Endothelial cell of umbilical vein (primary cell): ENCODE results near the gene MARCHF9. TPM values are rescaled to one million over a fixed set of nuclear protein-coding genes. Genes with fewer than 3 reads are reported as not detected.
"Not testable (repeated sequence)": the region's sequence is repeated elsewhere in the genome, so short reads cannot be mapped to it uniquely, and the experiment has no call there.

ENCODE experiments used
- BruUV-seq: library from RNA; stranded (reverse); fragments of 400-500 nt; replicated peaks from 2 replicates; lab custom pipeline; 2021; lab: Mats Ljungman, UMichigan
- CTCF ChIA-PET: fragments of 300-600, 350-600 bp; sonication (Branson Sonifier 250); formaldehyde crosslinking; loops from one replicate; lab custom pipeline; 2021; ENCODE audit warnings: antibody characterized with exemption, inconsistent platforms; lab: Charles Lee
- POLR2A ChIA-PET: fragments of 300-600, 350-600 bp; sonication (Branson Sonifier 250); formaldehyde crosslinking; loops from one replicate; lab custom pipeline; 2021; ENCODE audit warnings: antibody characterized with exemption, inconsistent platforms; lab: Charles Lee
- DNase-seq: peaks from one replicate; pipeline ENCODE4 v3.0.0-alpha.2; 2011; ENCODE audit warnings: low read depth, low spot score
- FAIRE-seq: peaks from 2 replicates; lab custom pipeline; 2011; peaks lifted over from hg19 to GRCh38; lab: Jason Lieb, UNC
- H2AFZ ChIP-seq: 2 replicates; pipeline ENCODE4 v1.6.0; 2012; ENCODE audit warnings: low read depth, low read length, control low read depth, inconsistent platforms
- H3K27ac ChIP-seq: 2 replicates; pipeline ENCODE4 v1.5.1; 2011; ENCODE audit warnings: low read depth, mild to moderate bottlenecking, control low read depth, low read length, moderate library complexity; ENCODE audit not compliant: insufficient read depth
- H3K27me3 ChIP-seq, 2 experiments: 2 replicates each; pipeline versions ENCODE4 v1.6.0 to v1.6.1; 2011; ENCODE audit warnings: low read length in 2 of 2, mixed read lengths in 1 of 2; ENCODE audit not compliant: control insufficient read depth in 2 of 2, insufficient read depth in 2 of 2
- H3K36me3 ChIP-seq, 2 experiments: 2 replicates in 1 of 2; 3 replicates in 1 of 2; pipeline ENCODE4 v1.5.1; 2011; ENCODE audit warnings: low read length in 2 of 2, mild to moderate bottlenecking in 1 of 2, moderate library complexity in 1 of 2; ENCODE audit not compliant: control insufficient read depth in 2 of 2, insufficient read depth in 2 of 2; ENCODE audit errors: extremely low read depth in 1 of 2
- H3K4me1 ChIP-seq: 3 replicates; pipeline ENCODE4 v1.5.1; 2011; ENCODE audit warnings: mild to moderate bottlenecking, low read length; ENCODE audit not compliant: control insufficient read depth, insufficient read depth; ENCODE audit errors: extremely low read depth
- H3K4me2 ChIP-seq: 2 replicates; pipeline ENCODE4 v1.6.1; 2011; ENCODE audit warnings: low read length, control low read depth, mixed read lengths; ENCODE audit not compliant: insufficient read depth
- H3K4me3 ChIP-seq, 3 experiments: fragments of 200-600 bp in 1 of 3; sonication (generic), shearing (Covaris generic) in 1 of 3; replicated peaks in 1 of 3; 2 replicates each; pipeline ENCODE4 v1.5.1; 2011 to 2016; ENCODE audit warnings: control low read depth in 3 of 3, low read length in 3 of 3, mild to moderate bottlenecking in 2 of 3, inconsistent platforms in 1 of 3, low read depth in 1 of 3, moderate library complexity in 1 of 3; ENCODE audit not compliant: insufficient read depth in 1 of 3
- H3K79me2 ChIP-seq: 2 replicates; pipeline ENCODE4 v1.6.0; 2012; ENCODE audit warnings: low read length, inconsistent platforms; ENCODE audit not compliant: control insufficient read depth, insufficient read depth
- H3K9ac ChIP-seq: replicated peaks from 2 replicates; pipeline ENCODE3; 2011; ENCODE audit warnings: low read length, control low read depth; ENCODE audit not compliant: insufficient read depth; ENCODE audit errors: extremely low read depth
- H3K9me1 ChIP-seq: replicated peaks from 3 replicates; pipeline ENCODE4 v1.6.0; 2011; ENCODE audit warnings: mild to moderate bottlenecking, low read length; ENCODE audit not compliant: control insufficient read depth, insufficient read depth; ENCODE audit errors: extremely low read depth
- H3K9me3 ChIP-seq: replicated peaks from 2 replicates; pipeline ENCODE4 v1.5.1; 2012; ENCODE audit warnings: low read length, inconsistent platforms; ENCODE audit not compliant: control insufficient read depth, insufficient read depth
- H4K20me1 ChIP-seq: replicated peaks from 2 replicates; pipeline ENCODE3; 2011; ENCODE audit warnings: mild to moderate bottlenecking, low read length; ENCODE audit not compliant: control insufficient read depth, insufficient read depth; ENCODE audit errors: extremely low read depth
- CTCF ChIP-seq, 2 donors: IDR thresholded peaks; 1 replicate in 1 of 2; 2 replicates in 1 of 2; pipeline ENCODE4 v1.5.1; 2011; ENCODE audit warnings: low read length in 2 of 2, mild to moderate bottlenecking in 2 of 2, moderate library complexity in 2 of 2, control low read depth in 1 of 2, inconsistent platforms in 1 of 2, low read depth in 1 of 2; ENCODE audit not compliant: insufficient read depth in 1 of 2; ENCODE audit errors: extremely low read depth in 1 of 2
- EZH2 ChIP-seq: IDR thresholded peaks from 2 replicates; pipeline ENCODE4 v1.6.1; 2012; ENCODE audit warnings: borderline replicate concordance, low read depth, mild to moderate bottlenecking, moderate library complexity, low read length, inconsistent platforms; ENCODE audit not compliant: severe bottlenecking
- FOS ChIP-seq: IDR thresholded peaks from 2 replicates; pipeline ENCODE4 v1.6.1; 2011; ENCODE audit warnings: mild to moderate bottlenecking, low read length, moderate library complexity, borderline replicate concordance; ENCODE audit not compliant: insufficient read depth
- GATA2 ChIP-seq: IDR thresholded peaks from 2 replicates; pipeline ENCODE4 v1.7.0; 2011; ENCODE audit warnings: low read depth, mild to moderate bottlenecking, moderate library complexity, mixed read lengths, low read length; ENCODE audit not compliant: insufficient read length, insufficient read depth
- JUN ChIP-seq: IDR thresholded peaks from 2 replicates; pipeline ENCODE4 v1.6.1; 2011; ENCODE audit warnings: borderline replicate concordance, low read depth; ENCODE audit not compliant: insufficient read length, insufficient read depth
- MYC ChIP-seq: IDR thresholded peaks from one replicate; pipeline ENCODE4 v1.6.1; 2011; ENCODE audit warnings: mild to moderate bottlenecking, low read depth, low read length
- POLR2A ChIP-seq: IDR thresholded peaks from 2 replicates; pipeline ENCODE4 v1.6.1; 2012; ENCODE audit warnings: low read depth, mild to moderate bottlenecking, control low read depth, low read length
- POLR2AphosphoS5 ChIP-seq: IDR thresholded peaks from 2 replicates; pipeline ENCODE4 v1.6.1; 2012; ENCODE audit warnings: low read depth, mild to moderate bottlenecking, control low read depth, low read length, moderate library complexity; ENCODE audit not compliant: insufficient read depth
- dilution Hi-C: fragments of 300-500 bp; cut with MboI; formaldehyde crosslinking; loops from one replicate; pipeline ENCODE4 v1.15.0; 2019; ENCODE audit warnings: low sequenced_read_pairs; ENCODE audit not compliant: extremely low pct_ligation_motif_present
- intact Hi-C: fragments of 100-400 bp; cut with micrococcal nuclease; formaldehyde crosslinking; loops from one replicate; pipeline ENCODE4 v1.10.0; 2022
- polyA plus RNA-seq, 4 experiments: library from polyadenylated mRNA; depleted of rRNA in 3 of 4; stranded (reverse) in 3 of 4; unstranded in 1 of 4; fragments of >200 nt; gene quantifications; 2 replicates each; pipeline versions ENCODE4 v1.2.1 to v1.2.3, GENCODE V29; 2011 to 2012; ENCODE audit warnings: missing spikeins in 1 of 4
- total RNA-seq: library from RNA; stranded (reverse); gene quantifications from 2 replicates; pipeline ENCODE4 v1.2.3, GENCODE V29; 2021
- TF ChIP-seq, protein P1 (sequence below): IDR thresholded peaks from 2 replicates; pipeline ENCODE4 v1.6.1; 2011; ENCODE audit not compliant: insufficient read depth, insufficient read length

The MARCHF9 gene
- total and polyA plus RNA-seq, 2 donors (not counting 3 experiments of a cell fraction or from before 2014, with no cell fraction given), result 4.6 to 4.8 TPM

- H4K20me1 ChIP-seq, H3K79me2 ChIP-seq, BruUV-seq, H3K4me2 ChIP-seq, H3K9ac ChIP-seq, H3K4me1 ChIP-seq, H2AFZ ChIP-seq, dilution Hi-C loops, intact Hi-C loops, H3K27me3 ChIP-seq, H3K27ac ChIP-seq, FAIRE-seq, H3K9me1 ChIP-seq, H3K9me3 ChIP-seq, CTCF ChIA-PET, H3K4me3 ChIP-seq, DNase-seq, POLR2A ChIA-PET: not testable (repeated sequence)
- H3K36me3 ChIP-seq, result peaks cover 0 to 38% of the 10 kb centered on the region in 2 experiments
Measured at GRCh38 chr12:57715036-57715748, 39.7 kb upstream of the MARCHF9 start.

GRCh38 chr12:57715786-57716185 lies 39.1 kb upstream of the MARCHF9 start:
- H3K27me3 ChIP-seq, result no peaks in the 10 kb centered on the region
- no peak for TF ChIP-seq JUN
- no peak for TF ChIP-seq MYC
- TF ChIP-seq, protein P1, sequence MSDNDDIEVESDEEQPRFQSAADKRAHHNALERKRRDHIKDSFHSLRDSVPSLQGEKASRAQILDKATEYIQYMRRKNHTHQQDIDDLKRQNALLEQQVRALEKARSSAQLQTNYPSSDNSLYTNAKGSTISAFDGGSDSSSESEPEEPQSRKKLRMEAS, result no peak
- TF ChIP-seq GATA2, result no peak
- TF ChIP-seq FOS, result no peak
- TF ChIP-seq POLR2AphosphoS5, result no peak
- TF ChIP-seq EZH2, result no peak
- TF ChIP-seq CTCF (IDR thresholded peaks at IDR 0.05; ENCODE audit: extremely low read depth in 1 of 2, insufficient read depth in 1 of 2, low read depth in 1 of 2, low read length in 2 of 2), result no peak
- no peak for TF ChIP-seq POLR2A
- dilution Hi-C loops, result no loop called here

More at GRCh38 chr12:57715786-57716185, 39.1 kb upstream of the MARCHF9 start:
- H3K36me3 ChIP-seq, result peaks cover 0 to 41% of the 10 kb centered on the region in 2 experiments
- ChIA-PET POLR2A (no interaction called here), CTCF (interaction anchor here (1.3 kb wide), 1 partner anchor 10 kb away, joined by 5 read pairs; no protein-coding TSS in a partner anchor)
- DNase-seq, result no peak
- no peaks in the 10 kb centered on the region for H3K79me2 ChIP-seq
- no peak overlapping the region for H3K27ac ChIP-seq
- H2AFZ ChIP-seq, result no peak overlapping the region
- H3K9me1 ChIP-seq, result no peaks in the 10 kb centered on the region
- H3K9me3 ChIP-seq, result no peaks in the 10 kb centered on the region
- no peak overlapping the region for H3K9ac ChIP-seq
- no TSS peak for BruUV-seq
- H3K4me1 ChIP-seq, result no peaks in the 10 kb centered on the region
- intact Hi-C loops, result no loop called here
- no peak overlapping the region for H3K4me2 ChIP-seq
- H4K20me1 ChIP-seq, result no peaks in the 10 kb centered on the region
- FAIRE-seq, result no peak
- no peak overlapping the region for H3K4me3 ChIP-seq
